Tibial nerve (tissue), 4 donors: Measurements from ENCODE around the gene TCHH.
"Not testable (repeated sequence)": the region's sequence is repeated elsewhere in the genome, so short reads cannot be mapped to it uniquely, and the experiment has no call there.

ENCODE experiments used
- CTCF ChIP-seq, 5 experiments: fragments of 200-600 bp in 3 of 5; fragments of 450-650 bp in 2 of 5; sonication (generic) in 3 of 5; IDR thresholded peaks; one replicate each; pipeline ENCODE4 v1.5.1; 2016 to 2019; ENCODE audit warnings: antibody characterized with exemption in 5 of 5, mild to moderate bottlenecking in 3 of 5, moderate library complexity in 2 of 5
- EP300 ChIP-seq, 2 donors: sonication (generic); formaldehyde crosslinking; IDR thresholded peaks; one replicate each; pipeline ENCODE4 v1.6.1; 2017; ENCODE audit warnings: antibody characterized with exemption in 2 of 2, mild to moderate bottlenecking in 1 of 2
- POLR2A ChIP-seq, 2 donors: fragments of 450-650 bp; IDR thresholded peaks; one replicate each; pipeline ENCODE4 v1.6.1; 2017; ENCODE audit warnings: antibody characterized with exemption in 2 of 2, mild to moderate bottlenecking in 2 of 2, moderate library complexity in 2 of 2

- TF ChIP-seq CTCF, POLR2A, EP300 (IDR thresholded peaks at IDR 0.05): not testable (repeated sequence)
Observed at GRCh38 chr1:152144674-152145183, 29.5 kb upstream of the TCHH start.
